GM12875 (cell line): ENCODE results near the gene OTOP2.
A peak's percentile ranks its signal among the peaks of the same experiment; 100 is the strongest.

Experiments
- H3K4me3 ChIP-seq: one replicate; pipeline ENCODE4 v1.5.1; 2011; ENCODE audit warnings: low read depth, low read length, control low read depth
- CTCF ChIP-seq: IDR thresholded peaks from 2 replicates; pipeline ENCODE4 v1.5.1; 2011; ENCODE audit warnings: low read depth, mild to moderate bottlenecking, control low read depth, inconsistent platforms, low read length, moderate library complexity, borderline replicate concordance; ENCODE audit not compliant: insufficient read depth

The OTOP2 gene

GRCh38 chr17:74954665-74955421 lies 30.8 kb downstream of the OTOP2 start:
- no peak for TF ChIP-seq CTCF
- H3K4me3 ChIP-seq, result no peak overlapping the region

GRCh38 chr17:74956093-74956492 lies 32.0 kb downstream of the OTOP2 start:
- no peak overlapping the region for H3K4me3 ChIP-seq
- TF ChIP-seq CTCF, result no peak

- TF ChIP-seq CTCF, result peak; percentile 96
- H3K4me3 ChIP-seq, result no peak overlapping the region
Observed at GRCh38 chr17:74957935-74958740, 34.1 kb downstream of the OTOP2 start.

GRCh38 chr17:74959826-74960515 lies 35.9 kb downstream of the OTOP2 start:
- TF ChIP-seq CTCF, result no peak
- H3K4me3 ChIP-seq, result no peak overlapping the region

- peak; percentile 88 for TF ChIP-seq CTCF
Observed at GRCh38 chr17:74960570-74961342, 36.7 kb downstream of the OTOP2 start.

GRCh38 chr17:74961657-74962350 lies 37.7 kb downstream of the OTOP2 start:
- peak; percentile 66 for TF ChIP-seq CTCF
- no peak overlapping the region for H3K4me3 ChIP-seq

More at GRCh38 chr17:74960570-74961342, 36.7 kb downstream of the OTOP2 start:
- H3K4me3 ChIP-seq, result no peak overlapping the region
